VCaP (cell line): ENCODE data around the gene ITCH.
A peak's percentile ranks its signal among the peaks of the same experiment; 100 is the strongest.

Source experiments
- H3K27ac ChIP-seq: fragments of 450-650 bp; 2 replicates; pipeline ENCODE4 v1.5.1; 2017
- CTCF ChIP-seq: fragments of 450-650 bp; conservative IDR thresholded peaks from 2 replicates; pipeline ENCODE4 v1.5.1; 2017; ENCODE audit warnings: mild to moderate bottlenecking, moderate library complexity

The ITCH gene

GRCh38 chr20:34511891-34512265 is 148.8 kb downstream of the ITCH start:
- no peak for TF ChIP-seq CTCF
- H3K27ac ChIP-seq = no peak overlapping the region

- no peak for TF ChIP-seq CTCF
- H3K27ac ChIP-seq = no peak overlapping the region
Measured at GRCh38 chr20:34512266-34512954, 149.3 kb downstream of the ITCH start.

GRCh38 chr20:34512955-34513419 is 149.9 kb downstream of the ITCH start:
- TF ChIP-seq CTCF = no peak
- H3K27ac ChIP-seq = no peak overlapping the region

GRCh38 chr20:34514034-34514433 is 151.0 kb downstream of the ITCH start:
- H3K27ac ChIP-seq = peak overlapping the region; percentile 97

GRCh38 chr20:34514897-34515483 is 151.9 kb downstream of the ITCH start:
- peak overlapping the region; percentile 97 for H3K27ac ChIP-seq
- TF ChIP-seq CTCF = no peak

- TF ChIP-seq CTCF = no peak
- H3K27ac ChIP-seq = peak overlapping the region; percentile 97
Measured at GRCh38 chr20:34515484-34516246, 152.6 kb downstream of the ITCH start.

- peak within 1 kb of the TSS; percentile 97 for H3K27ac ChIP-seq
Measured at GRCh38 chr20:34516247-34517113, 153.4 kb downstream of the ITCH start, which contains the start of gene DYNLRB1. TSS of gene DYNLRB1 (plus strand) at chr20:34516422. CDS start at chr20:34516459, 37 bp downstream.

More at GRCh38 chr20:34516247-34517113, 153.4 kb downstream of the ITCH start, which contains the start of gene DYNLRB1:
- no peak for TF ChIP-seq CTCF
